Fibroblast of lung (primary cell): Measurements from ENCODE around the gene CALHM3.

ENCODE experiments used
- EZH2 ChIP-seq: IDR thresholded peaks from 2 replicates; pipeline ENCODE4 v1.5.1; 2012; ENCODE audit warnings: low read length, control low read depth, mild to moderate bottlenecking; ENCODE audit errors: missing control alignments
- TF ChIP-seq, protein P1 (sequence below), 2 donors: IDR thresholded peaks in 1 of 2; conservative IDR thresholded peaks in 1 of 2; 1 replicate in 1 of 2; 2 replicates in 1 of 2; pipeline ENCODE4 v1.5.1; 2011 to 2012; ENCODE audit warnings: low read length in 2 of 2, control low read depth in 1 of 2, inconsistent platforms in 1 of 2, low read depth in 1 of 2, mild to moderate bottlenecking in 1 of 2

DNA sequence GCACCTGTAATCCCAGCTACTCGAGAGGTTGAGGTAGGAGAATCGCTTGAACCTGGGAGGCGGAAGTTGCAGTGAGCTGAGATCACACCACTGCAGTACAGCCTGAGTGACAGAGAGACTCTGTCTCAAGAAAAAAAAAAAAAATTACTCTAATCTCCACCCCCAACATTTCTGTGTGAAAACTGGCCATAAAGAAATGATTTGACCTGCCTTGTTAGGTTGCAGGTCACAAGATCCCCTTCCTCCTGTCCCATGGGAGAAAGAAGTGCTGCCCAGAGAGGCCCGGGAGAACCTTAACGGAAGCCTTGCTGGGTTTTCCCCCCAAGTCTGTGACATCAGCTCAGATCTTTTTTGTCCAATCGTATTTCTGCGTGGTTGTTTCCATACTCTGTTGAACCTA lies 11.6 kb downstream of the CALHM3 start:
- TF ChIP-seq, protein P1, sequence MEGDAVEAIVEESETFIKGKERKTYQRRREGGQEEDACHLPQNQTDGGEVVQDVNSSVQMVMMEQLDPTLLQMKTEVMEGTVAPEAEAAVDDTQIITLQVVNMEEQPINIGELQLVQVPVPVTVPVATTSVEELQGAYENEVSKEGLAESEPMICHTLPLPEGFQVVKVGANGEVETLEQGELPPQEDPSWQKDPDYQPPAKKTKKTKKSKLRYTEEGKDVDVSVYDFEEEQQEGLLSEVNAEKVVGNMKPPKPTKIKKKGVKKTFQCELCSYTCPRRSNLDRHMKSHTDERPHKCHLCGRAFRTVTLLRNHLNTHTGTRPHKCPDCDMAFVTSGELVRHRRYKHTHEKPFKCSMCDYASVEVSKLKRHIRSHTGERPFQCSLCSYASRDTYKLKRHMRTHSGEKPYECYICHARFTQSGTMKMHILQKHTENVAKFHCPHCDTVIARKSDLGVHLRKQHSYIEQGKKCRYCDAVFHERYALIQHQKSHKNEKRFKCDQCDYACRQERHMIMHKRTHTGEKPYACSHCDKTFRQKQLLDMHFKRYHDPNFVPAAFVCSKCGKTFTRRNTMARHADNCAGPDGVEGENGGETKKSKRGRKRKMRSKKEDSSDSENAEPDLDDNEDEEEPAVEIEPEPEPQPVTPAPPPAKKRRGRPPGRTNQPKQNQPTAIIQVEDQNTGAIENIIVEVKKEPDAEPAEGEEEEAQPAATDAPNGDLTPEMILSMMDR (conservative IDR thresholded peaks at IDR 0.05 in 1 of 2, IDR thresholded peaks at IDR 0.05 in 1 of 2; ENCODE audit: low read depth in 1 of 2, low read length in 2 of 2) = no peak
- no peak for TF ChIP-seq EZH2
